ENCODE measurements around the gene PLEKHB1.

- no peak for TF ChIP-seq EZH2 (IDR thresholded peaks at IDR 0.05; ENCODE audit: low read length, missing control alignments)
- no peak for TF ChIP-seq CTCF (conservative IDR thresholded peaks at IDR 0.05 in 1 of 2, IDR thresholded peaks at IDR 0.05 in 1 of 2; ENCODE audit: low read depth in 1 of 2, low read length in 2 of 2)
Measured at GRCh38 chr11:73635721-73636120, 10.7 kb upstream of the PLEKHB1 start.

Measured in fibroblast of lung (primary cell).